G401 (cell line): Measurements from ENCODE around the gene TUBB4A. TPM values are rescaled to one million over a fixed set of nuclear protein-coding genes. Genes with fewer than 3 reads are reported as not detected.

Experiments used
- DNase-seq: peaks from one replicate; pipeline ENCODE4 v3.0.0-alpha.2; 2015; ENCODE audit warnings: low spot score
- in situ Hi-C: cut with HindIII; loops from 2 replicates; pipeline ENCODE4 v1.10.0; 2016; ENCODE audit warnings: low sequenced_read_pairs, mixed read lengths
- total RNA-seq: library from RNA; depleted of rRNA; stranded (reverse); fragments of >200 nt; shearing (Covaris generic); gene quantifications from 2 replicates; pipeline ENCODE4 v1.2.3, GENCODE V29; 2014

Gene TUBB4A
- total RNA-seq, 1 experiment from 2014 or later: 2.1 TPM

- DNase-seq: peak; percentile 93
- in situ Hi-C loops: no loop called here
Observed at GRCh38 chr19:6500837-6501739, 1.0 kb downstream of the TUBB4A start.

DNA sequence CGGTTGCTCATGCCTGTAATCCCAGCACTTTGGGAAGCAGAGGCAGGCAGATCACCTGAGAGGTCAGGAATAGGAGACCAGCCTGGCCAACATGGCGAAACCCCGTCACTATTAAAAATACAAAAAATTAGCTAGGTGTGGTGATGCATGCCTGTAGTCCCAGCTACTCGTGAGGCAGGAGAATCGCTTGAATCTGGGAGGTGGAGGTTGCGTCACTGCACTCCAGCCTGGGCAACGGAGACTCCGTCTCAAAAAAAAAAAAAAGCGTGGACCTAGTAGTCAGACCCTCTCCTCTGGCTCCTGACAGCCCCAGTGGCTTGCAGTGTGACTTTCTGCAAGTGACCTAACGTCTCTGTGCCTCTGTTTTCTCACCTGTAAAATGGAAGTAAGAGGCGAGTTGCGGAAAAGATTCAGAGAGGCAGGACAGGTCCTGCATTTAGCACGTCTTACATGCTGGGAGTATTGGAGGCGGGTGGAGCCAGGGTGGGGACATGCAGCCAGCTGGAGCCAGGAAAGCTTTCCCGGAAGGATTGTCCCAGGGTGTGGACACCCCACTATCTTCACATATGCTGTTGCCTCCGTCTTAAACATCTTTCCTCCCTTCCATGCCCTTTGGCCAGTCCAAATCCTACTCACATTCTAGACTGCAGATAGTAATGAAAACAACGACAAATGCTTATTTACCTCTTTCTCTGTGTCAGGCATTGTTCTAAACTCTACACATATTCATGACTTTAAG is 2.9 kb downstream of the TUBB4A start:
- peak; percentile 92 for DNase-seq
- in situ Hi-C loops: no loop called here

DNA sequence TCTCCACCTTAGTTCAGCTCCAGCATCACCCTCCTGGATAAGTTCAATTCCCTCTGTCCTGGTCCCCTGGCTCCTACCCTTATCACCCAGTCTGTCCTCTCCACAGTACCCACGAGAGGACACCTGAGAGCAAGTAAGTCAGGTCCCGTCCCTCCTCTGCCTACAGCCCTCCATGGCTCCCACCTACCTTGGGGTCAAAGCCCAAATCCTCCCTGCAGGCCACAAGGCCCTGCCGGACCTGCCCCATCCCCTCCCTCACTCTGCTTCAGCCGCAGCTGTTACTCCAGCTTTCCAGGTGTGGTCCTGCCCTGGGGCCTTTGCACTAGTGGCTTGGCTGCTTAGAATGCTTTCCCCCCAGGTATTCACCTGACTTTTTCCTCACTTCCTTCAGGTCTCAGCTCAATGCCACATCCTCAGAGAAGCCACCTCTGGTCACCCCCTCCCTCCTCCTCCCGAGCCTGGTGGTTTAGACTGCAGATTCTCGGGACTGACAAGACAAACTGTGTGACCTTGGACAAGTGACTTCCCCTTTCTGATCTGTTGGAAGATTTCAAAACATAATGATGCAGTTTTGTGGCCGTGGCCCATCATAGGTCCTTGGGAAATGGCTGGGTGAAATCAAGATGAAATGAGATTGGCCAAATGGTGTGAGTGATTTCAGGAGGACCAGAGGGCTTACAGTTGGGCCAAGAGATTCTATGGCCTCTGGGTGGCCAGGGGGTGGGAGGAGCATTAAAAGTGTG is 3.6 kb downstream of the TUBB4A start:
- DNase-seq: no peak
- in situ Hi-C loops: no loop called here

DNA sequence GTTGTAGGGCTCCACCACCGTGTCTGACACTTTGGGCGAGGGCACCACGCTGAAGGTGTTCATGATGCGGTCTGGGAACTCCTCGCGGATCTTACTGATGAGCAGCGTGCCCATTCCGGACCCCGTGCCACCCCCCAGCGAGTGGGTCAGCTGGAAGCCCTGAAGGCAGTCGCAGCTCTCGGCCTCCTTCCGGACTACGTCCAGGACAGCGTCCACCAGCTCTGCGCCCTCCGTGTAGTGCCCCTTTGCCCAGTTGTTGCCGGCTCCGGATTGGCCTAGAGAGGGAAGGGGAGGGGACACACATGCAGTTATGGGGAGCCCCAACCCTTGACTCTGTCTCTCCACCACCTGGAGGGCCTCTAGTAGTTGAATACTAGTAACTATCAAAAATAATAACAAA is 6.2 kb downstream of the TUBB4A start:
- no peak for DNase-seq
- in situ Hi-C loops: no loop called here

DNA sequence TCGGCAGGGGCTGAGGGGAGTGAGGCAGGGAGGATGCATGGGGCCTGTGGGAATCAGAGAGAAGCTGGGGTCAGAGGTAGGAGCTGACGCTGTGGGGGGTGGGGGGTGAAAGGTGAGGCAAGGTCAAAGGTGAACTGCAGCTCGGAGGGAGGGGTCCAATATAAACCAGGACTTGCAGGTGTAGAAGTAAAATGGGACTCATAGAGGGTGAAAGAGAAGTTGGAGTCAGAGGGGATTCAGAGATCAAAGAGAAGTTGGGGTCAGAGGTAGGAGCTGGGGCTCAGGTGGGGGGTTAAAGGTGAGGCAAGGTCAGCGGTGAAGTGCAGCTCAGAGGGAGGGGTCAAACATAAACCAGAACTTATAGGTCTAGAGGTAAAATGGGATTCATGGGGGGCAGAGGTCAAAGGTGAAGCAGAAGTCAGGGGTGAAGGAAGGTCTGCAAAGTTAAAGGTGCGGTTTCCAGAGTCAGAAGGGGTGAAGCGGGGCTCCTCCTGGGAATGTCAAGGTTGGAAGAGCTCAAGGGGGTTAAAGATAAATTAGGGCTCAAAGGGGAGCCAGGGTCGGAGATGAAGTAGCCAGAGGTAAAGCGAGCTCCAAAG is 7.6 kb downstream of the TUBB4A start:
- DNase-seq: no peak
- in situ Hi-C loops: no loop called here

DNA sequence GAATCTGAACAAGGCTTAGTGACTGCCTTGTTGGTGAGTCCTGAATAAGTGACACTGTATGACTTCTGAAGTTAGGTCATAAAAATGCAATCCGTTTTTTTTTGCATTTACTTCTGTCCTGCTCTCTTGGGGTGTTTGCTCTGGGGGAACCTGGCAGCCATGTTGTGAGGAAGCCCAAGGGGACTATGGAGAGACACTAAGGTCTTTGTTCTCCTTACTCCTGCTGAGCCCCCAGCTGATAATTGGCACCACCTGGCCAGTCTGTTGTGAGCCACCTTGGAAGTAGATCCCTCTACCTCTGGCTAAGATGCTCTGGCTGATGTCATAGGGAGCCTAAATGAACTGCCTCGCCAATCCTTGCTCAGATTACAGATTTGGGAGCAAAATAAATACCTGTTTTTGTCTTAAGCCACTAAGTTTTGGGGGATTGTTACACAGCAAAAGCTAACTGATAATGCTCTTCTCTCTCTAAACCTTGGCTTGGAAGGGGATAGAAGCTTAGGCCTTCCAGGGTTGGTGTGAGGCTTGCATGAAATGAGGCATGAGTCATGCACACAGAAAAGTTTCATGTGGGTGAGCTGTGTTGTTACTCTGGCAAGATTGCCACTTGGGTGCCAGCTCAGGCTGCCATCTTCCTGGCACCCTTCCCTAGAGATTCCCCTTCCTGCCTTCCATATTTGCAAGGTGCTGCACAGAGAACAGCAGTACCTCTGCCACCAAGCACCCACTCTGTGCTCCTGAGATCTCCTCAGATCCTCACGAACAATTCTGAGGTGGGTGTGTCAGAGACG is 10.1 kb downstream of the TUBB4A start:
- DNase-seq: no peak
- in situ Hi-C loops: no loop called here

GRCh38 chr19:6490134-6490533 is 12.0 kb downstream of the TUBB4A start:
- in situ Hi-C loops: no loop called here
- DNase-seq: no peak

GRCh38 chr19:6489278-6490061 is 12.6 kb downstream of the TUBB4A start:
- in situ Hi-C loops: no loop called here
- no peak for DNase-seq

GRCh38 chr19:6484831-6485230 is 17.3 kb downstream of the TUBB4A start:
- no peak for DNase-seq
- in situ Hi-C loops: no loop called here

DNA sequence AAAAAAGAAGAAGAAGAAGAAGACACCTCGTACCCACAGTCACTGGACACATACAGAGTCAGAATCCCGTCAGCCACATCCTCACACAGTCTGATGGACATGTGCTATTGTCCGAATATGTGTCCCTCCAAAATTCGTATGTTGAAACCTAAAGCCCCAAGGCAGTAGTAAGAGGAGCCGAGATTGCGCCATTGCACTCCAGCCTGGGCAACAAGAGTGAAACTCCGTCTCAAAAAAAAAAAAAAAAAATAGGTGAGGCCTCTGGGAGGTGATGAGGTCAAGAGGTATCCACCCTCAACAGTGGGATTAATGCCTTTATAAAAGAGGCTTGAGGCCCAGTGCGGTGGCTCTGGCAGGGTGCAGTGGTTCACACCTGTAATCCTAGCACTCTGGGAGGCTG is 17.9 kb downstream of the TUBB4A start:
- in situ Hi-C loops: no loop called here
- DNase-seq: no peak

GRCh38 chr19:6483235-6483634 is 18.9 kb downstream of the TUBB4A start:
- in situ Hi-C loops: no loop called here
- DNase-seq: no peak

GRCh38 chr19:6482343-6482686 is 19.8 kb downstream of the TUBB4A start:
- in situ Hi-C loops: no loop called here
- DNase-seq: no peak

- in situ Hi-C loops: no loop called here
- no peak for DNase-seq
Observed at GRCh38 chr19:6481541-6482342, 20.4 kb downstream of the TUBB4A start, which contains the start of gene DENND1C. DENND1C (minus strand) TSS chr19:6481787; CDS start chr19:6481695, 92 bp downstream.

GRCh38 chr19:6480848-6481415 is 21.2 kb downstream of the TUBB4A start:
- no peak for DNase-seq
- in situ Hi-C loops: no loop called here

- in situ Hi-C loops: no loop called here
- DNase-seq: no peak
Observed at GRCh38 chr19:6479836-6480398, 22.2 kb downstream of the TUBB4A start.

GRCh38 chr19:6478815-6479214 is 23.3 kb downstream of the TUBB4A start:
- in situ Hi-C loops: no loop called here

More at GRCh38 chr19:6478815-6479214, 23.3 kb downstream of the TUBB4A start:
- DNase-seq: no peak
